ENCODE data around the gene LYAR.

GRCh38 chr4:4315461-4316149 is 25.7 kb upstream of the LYAR start:
- TF ChIP-seq CTCF (IDR thresholded peaks at IDR 0.05; ENCODE audit: insufficient read depth, low read length, poor library complexity, severe bottlenecking) = no peak
- no peak for TF ChIP-seq EZH2phosphoT487 (conservative IDR thresholded peaks at IDR 0.05; ENCODE audit: low read length)
